ENCODE data around the gene SERTAD1.

SERTAD1 gene

DNA sequence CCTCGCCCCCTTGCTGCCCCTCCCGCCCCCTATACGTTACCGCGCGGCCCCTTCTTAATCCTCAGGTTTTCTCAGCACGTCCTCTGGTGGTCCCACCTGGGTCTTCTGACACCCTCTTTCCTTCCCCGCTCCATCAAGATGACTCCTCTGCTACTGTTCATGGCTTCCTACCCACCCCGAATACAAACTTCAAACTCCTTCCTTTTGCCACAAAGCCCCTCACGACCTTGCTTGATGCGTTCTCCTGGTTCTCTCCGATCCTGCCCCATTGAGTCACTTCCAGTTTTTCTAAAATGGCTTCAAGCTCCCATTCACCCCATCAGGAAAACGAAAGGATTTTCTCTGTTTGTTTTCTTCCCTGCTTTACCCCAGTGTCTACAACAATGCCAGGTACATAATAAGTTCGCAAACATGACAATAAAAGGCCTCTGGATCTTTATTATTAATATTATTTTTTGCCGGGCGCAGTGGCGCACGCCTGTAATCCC, 19.1 kb upstream of the SERTAD1 start:
- ChIA-PET POLR2A (no interaction called here), CTCF (interaction anchor here (1.1 kb wide), 1 partner anchor 26 kb away, joined by 4 read pairs; no protein-coding TSS in a partner anchor)
- TF ChIP-seq, protein P1, sequence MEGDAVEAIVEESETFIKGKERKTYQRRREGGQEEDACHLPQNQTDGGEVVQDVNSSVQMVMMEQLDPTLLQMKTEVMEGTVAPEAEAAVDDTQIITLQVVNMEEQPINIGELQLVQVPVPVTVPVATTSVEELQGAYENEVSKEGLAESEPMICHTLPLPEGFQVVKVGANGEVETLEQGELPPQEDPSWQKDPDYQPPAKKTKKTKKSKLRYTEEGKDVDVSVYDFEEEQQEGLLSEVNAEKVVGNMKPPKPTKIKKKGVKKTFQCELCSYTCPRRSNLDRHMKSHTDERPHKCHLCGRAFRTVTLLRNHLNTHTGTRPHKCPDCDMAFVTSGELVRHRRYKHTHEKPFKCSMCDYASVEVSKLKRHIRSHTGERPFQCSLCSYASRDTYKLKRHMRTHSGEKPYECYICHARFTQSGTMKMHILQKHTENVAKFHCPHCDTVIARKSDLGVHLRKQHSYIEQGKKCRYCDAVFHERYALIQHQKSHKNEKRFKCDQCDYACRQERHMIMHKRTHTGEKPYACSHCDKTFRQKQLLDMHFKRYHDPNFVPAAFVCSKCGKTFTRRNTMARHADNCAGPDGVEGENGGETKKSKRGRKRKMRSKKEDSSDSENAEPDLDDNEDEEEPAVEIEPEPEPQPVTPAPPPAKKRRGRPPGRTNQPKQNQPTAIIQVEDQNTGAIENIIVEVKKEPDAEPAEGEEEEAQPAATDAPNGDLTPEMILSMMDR (IDR thresholded peaks at IDR 0.05; ENCODE audit: control extremely low read depth, extremely low read depth, low read depth, missing control alignments) = peak; percentile 60
- no peak for DNase-seq (ENCODE audit: extremely low spot score)

DNA sequence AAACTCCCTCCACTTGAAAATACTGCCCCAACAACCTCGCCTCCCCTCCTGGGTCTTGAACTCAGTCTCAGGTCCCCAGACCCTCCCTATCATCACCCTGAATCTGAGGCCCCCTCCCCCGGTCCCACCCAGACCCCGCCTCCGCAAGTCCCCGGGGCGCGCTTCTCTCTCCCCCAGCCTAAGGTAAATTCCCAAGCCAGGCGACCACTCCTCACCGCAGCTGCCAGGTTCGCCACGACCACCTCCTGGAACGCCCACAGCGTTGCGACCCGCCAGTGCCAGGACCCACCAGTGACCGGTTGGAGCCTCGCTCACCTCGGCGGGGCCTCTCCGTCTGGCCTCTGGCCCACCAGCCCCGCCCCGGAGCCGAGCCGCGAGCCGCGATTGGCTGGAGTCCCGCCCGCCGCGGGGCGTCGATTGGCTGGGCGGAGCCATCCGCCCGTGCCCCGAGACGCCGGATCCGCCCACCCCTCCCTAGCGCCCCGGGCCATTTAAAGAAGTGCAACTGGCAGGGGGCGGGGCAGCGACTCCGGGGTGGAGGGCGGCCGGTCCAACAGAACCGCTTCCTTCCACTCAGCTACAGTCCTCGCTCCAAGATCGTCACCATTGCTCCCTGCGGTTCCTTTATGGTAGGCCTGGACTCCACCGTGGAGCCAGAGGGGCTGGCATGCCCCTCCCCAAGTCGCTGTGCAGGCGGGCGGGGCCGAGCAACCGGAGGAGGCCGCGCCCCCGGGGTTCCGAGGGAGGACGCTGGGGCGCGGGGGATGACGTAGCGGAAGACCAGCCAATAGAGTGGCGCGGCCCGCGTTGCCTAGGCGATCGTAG, 18.4 kb upstream of the SERTAD1 start, which contains the start of gene SERTAD3:
SERTAD3 (minus strand) TSS at position 336 of the 825 bp plus-strand sequence. CDS start 2,255 bp downstream, outside the sequence.
- TF ChIP-seq, protein P1 (IDR thresholded peaks at IDR 0.05; ENCODE audit: control extremely low read depth, extremely low read depth, low read depth, missing control alignments) = no peak
- CTCF ChIA-PET = interaction anchor here (1.1 to 4.2 kb wide), 6 partner anchors 9 to 25 kb away, joined by 4 to 27 read pairs (median 10); partner anchors contain the start of gene SERTAD1
- POLR2A ChIA-PET = interaction anchor here (0.6 to 4.3 kb wide), 4 partner anchors 18 to 79 kb away, joined by 3 to 28 read pairs (median 9); partner anchors contain the start of gene SERTAD1
- DNase-seq (ENCODE audit: extremely low spot score) = peak; percentile 98

DNA sequence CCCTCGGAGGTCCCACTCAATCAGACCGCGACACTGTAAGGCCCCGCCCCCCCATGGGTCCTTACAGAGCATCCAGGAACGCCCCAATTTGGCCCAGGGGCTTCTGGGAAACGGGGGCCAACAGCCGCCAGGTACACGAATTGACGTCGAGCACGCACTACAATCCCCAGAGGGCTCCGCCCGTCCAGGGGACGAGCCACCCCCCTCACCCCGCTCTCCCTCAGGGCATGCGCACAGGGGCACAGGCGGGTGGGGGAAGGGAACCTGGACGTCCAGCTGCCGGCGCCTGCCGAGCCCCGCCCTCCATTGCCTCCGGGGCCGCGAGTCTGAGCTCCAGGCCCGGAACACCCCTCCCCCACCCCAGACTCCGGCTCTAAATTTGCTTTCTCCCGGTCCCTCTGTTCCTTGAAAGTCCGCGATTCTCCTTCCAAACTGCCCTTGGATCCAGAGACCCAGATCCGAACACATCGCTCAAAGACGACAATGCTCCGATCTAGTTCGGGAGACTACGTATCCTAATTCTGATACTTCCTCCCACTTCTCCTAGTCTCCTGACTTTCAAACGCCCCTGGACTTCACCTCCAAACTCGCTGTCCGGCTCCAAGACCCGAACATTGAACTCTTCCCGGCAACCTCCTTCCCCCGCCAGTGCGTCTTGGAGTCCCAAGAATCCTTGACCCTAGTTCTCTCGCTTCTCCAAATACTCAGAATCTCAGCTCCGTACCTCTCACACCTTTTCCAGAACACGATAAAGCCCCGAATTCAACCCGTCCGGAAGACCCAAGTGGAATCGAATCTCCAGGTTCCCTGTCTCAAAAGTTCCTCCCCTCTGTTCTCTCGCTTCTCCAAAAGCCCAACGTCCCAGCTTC, 17.6 kb upstream of the SERTAD1 start:
- CTCF ChIA-PET = interaction anchor here (1.0 to 4.2 kb wide), 8 partner anchors 9 to 138 kb away, joined by 3 to 27 read pairs (median 6); partner anchors contain the start of gene SERTAD1
- DNase-seq (ENCODE audit: extremely low spot score) = peak; percentile 98
- TF ChIP-seq, protein P1 (IDR thresholded peaks at IDR 0.05; ENCODE audit: control extremely low read depth, extremely low read depth, low read depth, missing control alignments) = no peak
- POLR2A ChIA-PET = interaction anchor here (0.6 to 4.3 kb wide), 7 partner anchors 17 to 78 kb away, joined by 3 to 28 read pairs (median 7); partner anchors contain the start of genes BLVRB and SERTAD1

DNA sequence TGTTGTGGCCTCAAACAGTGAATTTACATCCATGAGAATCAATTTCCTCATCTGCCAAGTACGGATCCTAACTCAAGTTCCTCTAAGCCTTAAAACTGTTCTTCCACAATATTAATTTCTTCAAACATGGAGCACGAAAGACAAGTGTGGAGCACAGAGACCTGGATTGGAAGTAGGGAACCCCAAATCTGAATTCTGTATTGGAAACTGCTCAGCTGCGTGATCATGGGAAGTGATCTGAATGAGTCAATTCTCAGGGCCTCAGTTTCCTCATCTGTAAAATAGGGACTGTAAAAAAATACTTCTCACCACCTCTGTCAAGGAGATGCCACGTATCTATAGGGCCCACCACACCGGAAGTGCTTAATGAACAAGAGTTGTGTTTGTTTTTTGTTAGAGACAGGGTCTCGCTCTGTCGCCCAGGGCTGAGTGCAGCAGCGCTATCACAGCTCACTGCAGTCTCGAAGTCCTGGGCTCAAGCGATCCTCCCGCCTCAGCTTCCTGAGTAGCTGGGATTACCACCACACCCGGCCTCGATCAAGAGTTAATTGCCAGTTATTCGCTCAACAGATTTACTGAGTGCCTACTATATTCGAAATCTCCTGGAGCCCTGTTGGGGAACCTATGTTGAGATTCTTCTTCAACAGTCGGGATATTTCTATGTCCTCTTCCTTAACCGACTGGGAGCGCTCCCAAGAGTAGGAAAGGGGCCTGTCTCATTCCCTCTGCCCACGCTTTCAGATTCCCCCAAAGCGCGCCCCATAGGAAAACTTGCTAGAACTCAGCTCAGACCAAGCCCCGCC, 16.7 kb upstream of the SERTAD1 start:
- POLR2A ChIA-PET = interaction anchor here (0.9 to 4.3 kb wide), 6 partner anchors 16 to 23 kb away, joined by 3 to 28 read pairs (median 9); partner anchors contain the start of genes BLVRB and SERTAD1
- DNase-seq (ENCODE audit: extremely low spot score) = no peak
- CTCF ChIA-PET = interaction anchor here (1.0 to 4.2 kb wide), 8 partner anchors 9 to 137 kb away, joined by 3 to 27 read pairs (median 6); partner anchors contain the start of gene SERTAD1
- TF ChIP-seq, protein P1 (IDR thresholded peaks at IDR 0.05; ENCODE audit: control extremely low read depth, extremely low read depth, low read depth, missing control alignments) = no peak

DNA sequence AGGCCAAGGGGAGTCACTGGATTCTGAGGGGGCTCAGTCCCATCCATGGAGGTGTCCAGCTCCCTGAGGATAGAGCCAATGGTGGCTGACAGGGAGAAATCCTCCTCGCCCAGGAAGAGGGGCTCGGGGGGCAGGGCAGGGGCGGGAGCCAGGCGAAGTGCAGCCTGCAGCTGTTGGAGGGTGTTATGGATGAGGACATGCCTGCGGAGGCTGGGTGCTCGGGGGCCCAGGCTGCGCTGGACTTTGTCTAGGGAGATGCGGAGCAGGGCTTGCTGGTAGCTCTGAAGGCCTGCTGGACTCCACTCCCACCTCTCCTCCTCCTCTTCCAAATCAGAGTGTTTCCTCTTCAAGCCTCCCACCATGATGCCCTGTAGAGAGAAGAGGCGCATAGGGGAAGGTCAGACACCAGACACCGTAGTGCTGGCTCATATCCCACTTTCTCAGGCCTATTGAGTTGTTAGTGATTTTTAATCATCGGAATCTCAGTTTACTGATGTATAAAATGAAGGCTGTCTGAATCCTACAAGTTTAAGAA, 16.0 kb upstream of the SERTAD1 start:
- POLR2A ChIA-PET = interaction anchor here (2.3 to 4.3 kb wide), 2 partner anchors 15 to 21 kb away, joined by 11 to 28 read pairs; partner anchors contain the start of gene SERTAD1

More for the DNA sequence above, 16.0 kb upstream of the SERTAD1 start:
- CTCF ChIA-PET = interaction anchor here (1.5 to 4.2 kb wide), 6 partner anchors 16 to 137 kb away, joined by 4 to 27 read pairs (median 9); partner anchors contain the start of gene SERTAD1
- TF ChIP-seq, protein P1 (IDR thresholded peaks at IDR 0.05; ENCODE audit: control extremely low read depth, extremely low read depth, low read depth, missing control alignments) = no peak
- DNase-seq (ENCODE audit: extremely low spot score) = no peak
